T-helper 22 cell (primary cell): ENCODE data around the gene PTGFRN.
"Not testable (repeated sequence)": the region's sequence is repeated elsewhere in the genome, so short reads cannot be mapped to it uniquely, and the experiment has no call there.

Source experiments
- DNase-seq: peaks from one replicate; pipeline ENCODE4 v3.0.0-alpha.2; 2020; ENCODE audit warnings: low read depth

Gene PTGFRN

DNA sequence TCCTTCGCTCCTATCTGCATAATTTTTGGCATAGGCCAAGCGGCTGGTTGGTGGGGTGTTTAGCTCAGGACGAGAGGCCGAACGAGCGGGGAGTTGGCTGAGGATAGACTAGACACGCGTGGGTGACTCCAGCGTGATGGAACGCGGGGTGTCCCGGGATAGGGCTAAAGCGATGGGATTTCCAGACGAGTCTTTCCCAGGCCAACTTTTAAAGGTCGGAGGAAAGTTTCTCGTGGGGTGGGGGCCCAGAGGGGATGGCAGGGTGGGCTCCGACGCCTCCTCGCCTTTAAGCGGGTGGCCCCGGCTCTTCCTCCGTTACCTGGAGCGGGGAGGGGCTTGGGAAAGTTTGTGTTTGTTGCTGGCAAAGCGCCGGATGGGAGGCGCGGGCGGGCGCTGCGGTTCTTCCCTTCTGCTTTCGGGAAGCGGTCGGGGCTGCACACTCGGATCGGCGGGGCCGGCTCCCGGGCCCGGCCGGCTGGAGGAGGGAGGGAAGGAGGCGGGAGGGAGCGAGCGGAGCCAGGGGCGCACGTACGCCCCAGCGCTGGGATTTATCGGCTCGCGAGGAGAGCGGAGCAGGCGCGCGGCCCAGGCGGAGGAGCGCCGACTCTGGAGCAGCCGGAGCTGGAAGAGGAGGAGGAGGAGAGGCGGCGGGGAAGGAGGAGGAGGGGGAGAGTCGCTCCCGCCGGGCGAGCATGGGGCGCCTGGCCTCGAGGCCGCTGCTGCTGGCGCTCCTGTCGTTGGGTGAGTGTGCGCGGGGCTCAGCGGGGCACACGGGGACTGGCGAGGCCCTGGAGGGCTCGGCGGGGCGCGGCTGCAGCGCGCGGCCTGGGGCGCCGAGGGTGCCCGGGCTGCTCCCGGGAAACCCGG is at the start of gene PTGFRN:
TSS of gene PTGFRN (plus strand) at position 405 of the 867 bp plus-strand sequence. CDS start at position 693, 288 bp downstream.
- no peak for DNase-seq

GRCh38 chr1:116860167-116860566 is 49.5 kb upstream of the PTGFRN start:
- DNase-seq: not testable (repeated sequence)

DNA sequence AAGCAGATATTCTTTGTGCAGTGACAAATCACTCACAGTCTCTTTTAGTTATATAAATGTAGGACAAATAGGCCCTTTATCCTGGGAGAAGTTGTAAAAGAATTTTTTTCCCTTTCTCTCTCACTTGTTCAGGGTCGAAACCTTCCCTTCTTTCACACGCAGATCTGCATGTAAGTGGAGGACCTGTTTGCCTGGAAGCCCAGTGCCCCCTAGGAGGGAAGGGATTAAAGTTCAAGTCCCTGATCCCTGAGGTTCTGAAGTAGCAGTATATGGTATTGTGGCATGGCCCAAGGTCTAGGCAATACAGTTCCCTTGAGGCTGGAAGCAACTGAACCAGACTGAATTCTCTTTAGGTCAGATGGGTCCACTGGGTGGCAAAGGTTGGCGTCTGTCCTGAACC is 48.6 kb upstream of the PTGFRN start:
- no peak for DNase-seq

DNA sequence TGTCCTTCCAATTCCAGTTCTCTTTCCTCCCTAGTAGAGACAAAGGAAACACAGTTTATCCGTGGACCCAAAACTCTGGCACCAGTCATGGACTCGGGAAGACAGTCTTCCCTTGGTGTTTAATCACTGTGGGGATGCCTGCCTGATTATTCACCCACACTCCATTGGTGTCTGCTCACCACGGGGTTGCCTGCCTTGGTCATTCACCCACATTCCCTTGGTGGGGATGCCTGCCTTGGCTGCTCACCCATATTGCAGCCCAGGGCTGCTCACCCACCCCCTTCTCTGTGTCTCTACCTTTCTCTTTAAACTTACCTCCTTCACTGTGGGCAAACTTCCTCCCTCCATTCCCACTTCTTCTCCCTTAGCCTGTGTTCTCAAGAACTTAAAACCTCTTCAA is 46.7 kb upstream of the PTGFRN start:
- DNase-seq: not testable (repeated sequence)

DNA sequence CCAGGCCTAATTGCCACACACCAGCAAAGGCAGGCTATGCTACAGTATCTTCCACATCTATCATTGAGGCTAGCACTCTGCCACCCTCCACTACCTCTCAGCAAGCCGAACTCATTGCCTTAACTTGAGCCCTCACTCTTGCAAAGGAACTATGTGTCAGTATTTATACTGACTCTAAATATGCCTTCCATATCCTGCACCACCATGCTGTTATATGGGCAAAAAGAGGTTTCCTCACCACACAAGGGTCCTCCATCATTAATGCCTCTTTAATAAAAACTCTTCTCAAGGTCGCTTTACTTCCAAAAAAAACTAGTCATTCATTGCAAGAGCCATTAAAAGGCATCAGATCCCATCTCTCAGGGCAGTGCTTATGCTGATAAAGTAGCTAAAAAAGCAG is 43.2 kb upstream of the PTGFRN start:
- DNase-seq: not testable (repeated sequence)

DNA sequence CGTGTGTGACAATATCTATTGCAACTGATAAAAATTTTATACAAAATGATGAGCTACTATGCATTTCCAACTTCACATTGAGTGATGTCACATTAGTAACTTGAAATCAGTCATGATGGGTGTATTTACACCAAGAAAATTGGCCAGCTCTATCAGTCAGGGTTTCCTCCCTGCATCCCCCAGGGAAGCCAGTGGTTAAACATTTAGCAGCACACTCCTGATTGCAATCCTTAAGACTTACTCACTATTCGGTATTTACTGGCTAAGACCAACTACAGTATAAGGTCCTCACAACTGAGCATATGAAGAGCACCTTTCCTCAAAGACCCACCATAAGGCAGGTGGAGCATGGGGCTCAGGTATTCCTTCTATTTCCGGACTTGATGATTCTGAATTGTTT is 41.3 kb upstream of the PTGFRN start:
- DNase-seq: no peak

- DNase-seq: no peak
Observed at GRCh38 chr1:116869611-116870010, 40.1 kb upstream of the PTGFRN start.

GRCh38 chr1:116870300-116870699 is 39.4 kb upstream of the PTGFRN start:
- no peak for DNase-seq

- DNase-seq: no peak
Observed at GRCh38 chr1:116871779-116872146, 38.0 kb upstream of the PTGFRN start.

GRCh38 chr1:116873680-116874271 is 35.9 kb upstream of the PTGFRN start:
- DNase-seq: no peak

DNA sequence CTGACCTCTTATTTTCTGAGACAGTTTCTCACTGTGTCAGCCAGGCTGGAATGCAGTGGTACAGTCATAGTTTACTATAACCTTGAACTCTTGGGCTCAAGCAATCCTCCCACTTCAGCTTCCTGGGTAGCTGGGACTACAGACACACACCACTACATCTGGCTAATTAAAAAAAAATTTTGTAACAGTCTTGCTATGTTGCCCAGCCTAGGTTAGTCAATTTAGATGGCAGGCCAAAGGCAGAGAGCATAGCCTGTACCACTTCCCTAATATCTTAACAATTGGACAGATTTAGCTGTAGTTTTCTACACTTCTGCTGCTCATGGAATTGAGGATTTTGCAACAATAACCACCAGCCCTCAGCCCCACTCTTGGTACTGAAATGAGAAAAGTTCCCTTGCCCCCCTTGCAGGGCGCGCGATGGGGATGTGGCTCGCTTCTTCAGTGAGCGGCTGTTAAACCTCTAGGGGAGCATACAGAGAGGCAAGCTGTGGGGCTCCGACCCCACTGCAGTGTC is 34.9 kb upstream of the PTGFRN start:
- no peak for DNase-seq

GRCh38 chr1:116875391-116875790 is 34.3 kb upstream of the PTGFRN start:
- no peak for DNase-seq

- not testable (repeated sequence) for DNase-seq
Observed at GRCh38 chr1:116875946-116876345, 33.8 kb upstream of the PTGFRN start.

GRCh38 chr1:116877141-116877818 is 32.4 kb upstream of the PTGFRN start:
- DNase-seq: no peak

GRCh38 chr1:116878804-116879477 is 30.8 kb upstream of the PTGFRN start:
- no peak for DNase-seq

DNA sequence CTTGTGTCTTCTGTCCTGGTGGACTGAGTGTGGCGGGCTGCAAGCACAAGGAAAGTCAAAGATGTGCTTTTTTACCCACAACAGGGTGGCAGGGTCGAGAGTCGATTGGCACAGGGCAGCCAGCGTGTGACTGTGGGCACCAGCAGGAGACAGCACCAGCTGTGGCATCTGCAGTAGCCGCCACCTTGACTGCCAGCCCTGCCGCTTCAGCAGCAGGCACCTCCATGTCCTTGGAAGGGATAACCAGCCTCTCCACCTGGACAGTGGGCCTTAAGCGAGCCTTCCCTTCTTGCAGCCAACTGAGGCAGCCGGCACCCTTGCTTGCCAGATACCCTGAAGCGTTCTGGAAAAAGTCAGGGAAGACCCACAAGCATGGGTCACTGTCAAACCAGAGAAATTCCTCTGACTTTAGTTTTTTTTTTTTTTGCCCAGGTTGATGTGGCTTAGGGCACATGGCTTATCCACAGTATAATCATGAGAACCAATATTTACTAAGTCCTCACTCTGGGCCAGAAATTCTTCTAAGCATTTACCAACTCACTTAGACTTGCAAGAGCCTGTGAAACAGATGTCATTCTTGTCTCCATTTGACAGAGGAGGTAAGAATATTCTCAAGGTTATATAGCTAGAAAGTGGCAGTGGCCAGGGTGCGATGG is 30.1 kb upstream of the PTGFRN start:
- DNase-seq: no peak

DNA sequence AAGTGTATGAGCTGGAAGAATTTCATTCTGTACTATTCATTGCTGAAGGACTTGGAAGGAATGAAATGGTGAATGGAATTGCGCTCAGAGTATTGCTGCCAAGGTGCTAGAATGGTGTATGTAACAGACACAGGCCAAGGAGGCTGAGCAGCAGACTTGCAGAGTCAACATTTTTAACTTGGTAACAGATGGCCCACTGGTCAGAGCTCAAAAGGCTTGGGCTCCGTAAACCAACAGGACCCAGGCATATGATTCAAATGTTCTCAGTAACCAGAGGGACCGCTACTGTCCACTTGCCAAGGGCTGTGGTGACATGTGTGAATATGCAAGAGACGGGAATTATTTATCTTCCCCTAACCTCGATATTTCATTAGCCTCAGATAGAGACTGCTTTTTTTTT is 28.8 kb upstream of the PTGFRN start:
- DNase-seq: no peak

GRCh38 chr1:116881879-116882520 is 27.7 kb upstream of the PTGFRN start:
- DNase-seq: no peak

GRCh38 chr1:116882866-116883265 is 26.9 kb upstream of the PTGFRN start:
- no peak for DNase-seq

- DNase-seq: no peak
Observed at GRCh38 chr1:116886291-116886878, 23.3 kb upstream of the PTGFRN start.

- no peak for DNase-seq
Observed at GRCh38 chr1:116887212-116887611, 22.5 kb upstream of the PTGFRN start.
